ENCODE measurements around the gene NFYA. TPM values are rescaled to one million over a fixed set of nuclear protein-coding genes. Genes with fewer than 3 reads are reported as not detected.

Gene NFYA
- total RNA-seq, 3 donors from 2014 or later = 28.6 to 33.4 (median 29.8) TPM

DNA sequence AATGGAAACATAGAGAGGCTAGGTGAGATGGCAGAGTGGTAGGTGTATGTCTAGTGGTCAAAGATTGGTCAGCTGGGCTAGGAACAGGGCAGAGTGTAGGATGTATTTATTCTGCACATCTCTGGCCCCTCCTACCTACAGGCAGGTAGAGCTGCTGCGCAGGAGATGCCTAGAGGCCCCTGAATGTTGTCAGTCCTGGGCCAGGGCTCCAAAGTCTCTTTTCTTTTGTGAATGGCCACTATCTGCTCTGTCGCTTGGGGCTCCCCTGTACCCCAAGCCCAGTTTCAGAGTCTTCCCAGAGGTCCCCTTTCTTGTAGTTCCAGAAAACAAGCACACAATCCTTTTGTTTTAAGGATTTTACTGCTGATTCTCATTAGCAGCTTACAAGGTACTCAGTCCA lies 25.5 kb upstream of the NFYA start:
- no peak for DNase-seq (ENCODE audit: low spot score in 2 of 2)
- Histone ChIP-seq H3K4me1 (no peaks in the 10 kb centered on the region), H3K27ac (no peak overlapping the region), H3K9me3 (no peaks in the 10 kb centered on the region), H3K4me3 (no peak overlapping the region), H3K27me3 (no peaks in the 10 kb centered on the region), H3K36me3 (no peaks in the 10 kb centered on the region)
- TF ChIP-seq, protein P1, sequence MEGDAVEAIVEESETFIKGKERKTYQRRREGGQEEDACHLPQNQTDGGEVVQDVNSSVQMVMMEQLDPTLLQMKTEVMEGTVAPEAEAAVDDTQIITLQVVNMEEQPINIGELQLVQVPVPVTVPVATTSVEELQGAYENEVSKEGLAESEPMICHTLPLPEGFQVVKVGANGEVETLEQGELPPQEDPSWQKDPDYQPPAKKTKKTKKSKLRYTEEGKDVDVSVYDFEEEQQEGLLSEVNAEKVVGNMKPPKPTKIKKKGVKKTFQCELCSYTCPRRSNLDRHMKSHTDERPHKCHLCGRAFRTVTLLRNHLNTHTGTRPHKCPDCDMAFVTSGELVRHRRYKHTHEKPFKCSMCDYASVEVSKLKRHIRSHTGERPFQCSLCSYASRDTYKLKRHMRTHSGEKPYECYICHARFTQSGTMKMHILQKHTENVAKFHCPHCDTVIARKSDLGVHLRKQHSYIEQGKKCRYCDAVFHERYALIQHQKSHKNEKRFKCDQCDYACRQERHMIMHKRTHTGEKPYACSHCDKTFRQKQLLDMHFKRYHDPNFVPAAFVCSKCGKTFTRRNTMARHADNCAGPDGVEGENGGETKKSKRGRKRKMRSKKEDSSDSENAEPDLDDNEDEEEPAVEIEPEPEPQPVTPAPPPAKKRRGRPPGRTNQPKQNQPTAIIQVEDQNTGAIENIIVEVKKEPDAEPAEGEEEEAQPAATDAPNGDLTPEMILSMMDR (IDR thresholded peaks at IDR 0.05) = no peak
- no peak for TF ChIP-seq POLR2AphosphoS5 (IDR thresholded peaks at IDR 0.05)
- TF ChIP-seq POLR2A (IDR thresholded peaks at IDR 0.05) = no peak
- intact Hi-C loops (cut with DNase I; ENCODE audit: low total_unique reads) = no loop called here

DNA sequence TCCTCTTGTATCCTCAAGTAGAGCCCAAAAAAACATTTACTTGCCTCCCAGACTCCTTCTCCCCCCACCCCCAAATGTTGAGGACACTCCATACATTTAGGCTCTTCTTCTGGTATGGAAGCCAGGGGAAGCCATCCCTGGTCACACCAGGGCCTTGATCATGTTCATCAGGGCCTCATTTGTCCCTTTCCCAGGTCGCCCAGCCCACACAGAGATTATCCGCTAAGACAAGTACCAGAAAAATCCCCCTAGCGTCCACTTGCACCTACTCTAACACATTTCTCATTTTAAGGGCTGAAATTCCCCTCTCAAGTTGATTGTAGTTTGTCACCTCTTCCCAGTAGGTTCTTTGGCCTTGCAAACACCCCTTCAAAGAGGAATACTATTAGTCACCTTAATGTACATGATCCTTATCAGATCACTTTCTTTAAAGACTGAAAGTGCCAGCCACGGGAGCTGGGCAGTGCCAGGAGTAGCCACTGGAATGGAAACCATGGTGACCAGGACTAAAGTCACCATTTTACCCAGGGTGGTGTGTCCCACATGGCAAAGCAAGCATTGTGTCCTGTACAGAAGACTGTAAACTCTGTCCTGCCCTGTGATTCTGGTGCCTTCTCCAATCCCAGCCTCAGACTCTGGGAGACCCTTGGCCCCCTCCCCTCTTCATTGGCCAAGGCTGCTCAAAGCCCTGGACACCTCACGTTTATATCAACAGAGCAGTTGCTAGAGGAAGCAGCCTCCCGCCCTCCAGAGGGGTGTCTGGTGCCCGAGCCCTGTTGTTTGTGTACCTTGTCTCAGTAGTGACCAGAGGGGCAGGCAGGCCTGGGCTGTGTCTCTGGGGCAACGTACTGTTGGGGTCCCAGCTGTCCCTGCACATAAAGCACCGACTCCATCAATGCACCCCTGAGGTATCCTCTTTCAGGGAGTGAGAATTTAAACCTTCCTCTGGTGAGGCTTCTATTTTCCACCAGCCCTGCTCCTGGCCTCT lies 24.7 kb upstream of the NFYA start:
- TF ChIP-seq POLR2AphosphoS5 (IDR thresholded peaks at IDR 0.05) (no peak), POLR2A (IDR thresholded peaks at IDR 0.05) (no peak)
- TF ChIP-seq, protein P1 (IDR thresholded peaks at IDR 0.05) = no peak
- no peaks in the 10 kb centered on the region for H3K4me1 ChIP-seq
- H3K27me3 ChIP-seq = no peaks in the 10 kb centered on the region
- no peaks in the 10 kb centered on the region for H3K9me3 ChIP-seq
- DNase-seq (ENCODE audit: low spot score in 2 of 2) = no peak
- H3K4me3 ChIP-seq = no peak overlapping the region
- intact Hi-C loops (cut with DNase I; ENCODE audit: low total_unique reads) = no loop called here
- H3K27ac ChIP-seq = no peak overlapping the region
- H3K36me3 ChIP-seq = no peaks in the 10 kb centered on the region

DNA sequence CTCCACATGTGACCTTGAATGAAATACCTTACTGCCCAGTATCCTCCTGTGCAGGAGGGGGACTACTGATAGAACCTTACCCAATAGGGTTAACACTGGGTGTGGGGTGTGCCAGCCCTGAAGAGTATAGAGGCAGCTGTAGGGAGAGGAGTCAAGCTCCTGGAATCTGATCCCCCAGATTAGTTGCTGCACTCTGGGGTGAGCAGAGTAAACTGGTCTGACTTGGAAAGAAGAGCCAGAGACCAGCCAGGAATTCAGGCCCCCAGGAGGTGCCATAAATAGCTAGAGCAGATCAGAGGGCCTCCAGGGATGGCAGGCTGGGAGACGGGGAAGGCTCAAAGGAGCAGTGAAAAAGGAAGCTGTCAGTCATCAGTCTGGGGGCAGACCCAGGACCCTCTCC lies 23.3 kb upstream of the NFYA start:
- no peaks in the 10 kb centered on the region for H3K36me3 ChIP-seq
- no peak overlapping the region for H3K27ac ChIP-seq
- no peaks in the 10 kb centered on the region for H3K9me3 ChIP-seq
- H3K4me3 ChIP-seq = no peak overlapping the region
- TF ChIP-seq POLR2AphosphoS5 (IDR thresholded peaks at IDR 0.05) = no peak
- TF ChIP-seq POLR2A (IDR thresholded peaks at IDR 0.05) = no peak
- TF ChIP-seq, protein P1 (IDR thresholded peaks at IDR 0.05) = no peak
- H3K27me3 ChIP-seq = no peaks in the 10 kb centered on the region
- DNase-seq (ENCODE audit: low spot score in 2 of 2) = no peak
- intact Hi-C loops (cut with DNase I; ENCODE audit: low total_unique reads) = no loop called here
- no peaks in the 10 kb centered on the region for H3K4me1 ChIP-seq

DNA sequence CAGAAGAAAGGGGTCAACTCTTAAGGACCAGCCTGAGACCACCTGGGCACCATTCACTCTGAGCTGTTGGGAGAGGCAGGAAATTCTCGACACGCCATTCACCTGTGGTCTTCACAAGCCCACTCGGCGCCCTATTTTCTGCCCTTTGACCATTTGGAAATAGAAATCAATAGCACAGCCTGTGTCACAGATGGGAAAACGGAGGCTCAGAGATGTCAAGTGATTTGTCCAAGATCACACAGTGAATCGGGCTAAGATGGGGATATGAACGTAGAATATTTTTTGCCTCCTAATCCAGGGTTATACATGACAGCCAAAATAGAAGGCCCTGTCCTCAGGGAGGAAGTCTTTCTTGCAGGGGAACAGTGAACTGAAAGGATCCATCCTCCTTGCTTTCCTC lies 22.8 kb upstream of the NFYA start:
- Histone ChIP-seq H3K27ac (no peak overlapping the region), H3K9me3 (no peaks in the 10 kb centered on the region), H3K27me3 (no peaks in the 10 kb centered on the region), H3K4me3 (no peak overlapping the region), H3K36me3 (no peaks in the 10 kb centered on the region), H3K4me1 (no peaks in the 10 kb centered on the region)
- intact Hi-C loops (cut with DNase I; ENCODE audit: low total_unique reads) = no loop called here
- TF ChIP-seq POLR2AphosphoS5 (IDR thresholded peaks at IDR 0.05) (no peak), POLR2A (IDR thresholded peaks at IDR 0.05) (no peak)
- TF ChIP-seq, protein P1 (IDR thresholded peaks at IDR 0.05) = no peak
- DNase-seq (ENCODE audit: low spot score in 2 of 2) = no peak

DNA sequence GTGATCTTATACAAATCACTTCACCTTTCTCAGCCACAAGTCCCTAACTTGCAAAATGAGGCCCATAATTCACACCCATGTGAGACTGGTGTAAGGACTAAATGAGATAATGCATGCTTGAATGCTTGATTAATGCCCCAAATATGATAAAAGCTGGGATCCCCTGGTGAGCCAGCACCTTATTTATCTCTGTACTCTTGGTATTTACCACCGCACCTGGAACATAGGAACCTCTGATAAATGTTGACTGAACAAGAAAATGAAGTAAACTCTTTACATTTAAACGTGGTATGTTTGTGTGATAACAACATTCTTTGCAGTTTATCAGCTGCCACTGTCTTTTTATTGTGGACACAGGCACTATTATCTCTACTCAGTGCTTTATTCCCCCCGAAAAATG lies 22.2 kb upstream of the NFYA start:
- intact Hi-C loops (cut with DNase I; ENCODE audit: low total_unique reads) = no loop called here
- no peak overlapping the region for H3K4me3 ChIP-seq
- no peak for TF ChIP-seq POLR2A (IDR thresholded peaks at IDR 0.05)
- no peak for TF ChIP-seq POLR2AphosphoS5 (IDR thresholded peaks at IDR 0.05)
- TF ChIP-seq, protein P1 (IDR thresholded peaks at IDR 0.05) = no peak
- H3K27ac ChIP-seq = no peak overlapping the region
- no peaks in the 10 kb centered on the region for H3K9me3 ChIP-seq
- no peaks in the 10 kb centered on the region for H3K36me3 ChIP-seq
- DNase-seq (ENCODE audit: low spot score in 2 of 2) = no peak
- no peaks in the 10 kb centered on the region for H3K4me1 ChIP-seq
- no peaks in the 10 kb centered on the region for H3K27me3 ChIP-seq
